Mesenchymal stem cell (in vitro differentiated cells and primary cell): ENCODE data around the gene FBP1.

Experiments used
- DNase-seq: peaks from one replicate; pipeline ENCODE4 v3.0.0-alpha.2; 2013
- H2AFZ ChIP-seq: one replicate; pipeline ENCODE4 v1.6.1; 2013; ENCODE audit warnings: low read depth, mild to moderate bottlenecking, control low read depth, inconsistent platforms, low read length, moderate library complexity
- H2AK5ac ChIP-seq: 2 replicates; pipeline ENCODE4 v1.6.1; 2013; ENCODE audit warnings: low read length, moderate library complexity, mild to moderate bottlenecking, inconsistent platforms; ENCODE audit not compliant: severe bottlenecking
- H2BK120ac ChIP-seq: one replicate; pipeline ENCODE4 v1.6.1; 2013; ENCODE audit warnings: low read depth, mild to moderate bottlenecking, inconsistent platforms, low read length, moderate library complexity
- H2BK12ac ChIP-seq, 2 experiments: one replicate each; pipeline ENCODE4 v1.6.1; 2013; ENCODE audit warnings: inconsistent platforms in 2 of 2, low read length in 2 of 2, mild to moderate bottlenecking in 2 of 2, moderate library complexity in 2 of 2, control low read depth in 1 of 2
- H2BK15ac ChIP-seq: one replicate; pipeline ENCODE4 v1.6.1; 2013; ENCODE audit warnings: mild to moderate bottlenecking, low read depth, inconsistent platforms; ENCODE audit not compliant: poor library complexity, severe bottlenecking
- H2BK5ac ChIP-seq: 2 replicates; pipeline ENCODE4 v1.6.1; 2013; ENCODE audit warnings: low read depth, mild to moderate bottlenecking, low read length, control low read depth, inconsistent platforms; ENCODE audit not compliant: poor library complexity, severe bottlenecking
- H3K14ac ChIP-seq, 2 experiments: one replicate each; pipeline ENCODE4 v1.6.1; 2013; ENCODE audit warnings: inconsistent platforms in 2 of 2, low read length in 2 of 2, control low read depth in 1 of 2, mild to moderate bottlenecking in 1 of 2, moderate library complexity in 1 of 2
- H3K18ac ChIP-seq, 2 experiments: one replicate each; pipeline ENCODE4 v1.6.1; 2013; ENCODE audit warnings: inconsistent platforms in 2 of 2, low read length in 2 of 2, control low read depth in 1 of 2, low read depth in 1 of 2, mild to moderate bottlenecking in 1 of 2
- H3K23ac ChIP-seq, 2 experiments: one replicate each; pipeline ENCODE4 v1.6.1; 2013; ENCODE audit warnings: inconsistent platforms in 2 of 2, low read length in 2 of 2, mild to moderate bottlenecking in 2 of 2, moderate library complexity in 2 of 2, control low read depth in 1 of 2
- H3K27ac ChIP-seq: 2 replicates; pipeline ENCODE4 v1.5.1; 2013; ENCODE audit warnings: mild to moderate bottlenecking, moderate library complexity, low read length, control low read depth, inconsistent platforms; ENCODE audit not compliant: poor library complexity, severe bottlenecking
- H3K27me3 ChIP-seq, 2 experiments: 2 replicates each; pipeline versions ENCODE4 v1.6.1 to v1.7.0; 2013; ENCODE audit warnings: low read length in 2 of 2, mild to moderate bottlenecking in 2 of 2, moderate library complexity in 2 of 2, control low read depth in 1 of 2, inconsistent platforms in 1 of 2; ENCODE audit not compliant: control insufficient read depth in 1 of 2, insufficient read depth in 1 of 2
- H3K36me3 ChIP-seq, 2 experiments: 2 replicates each; pipeline versions ENCODE4 v1.6.1 to v1.7.0; 2013; ENCODE audit warnings: low read length in 2 of 2, control low read depth in 1 of 2, inconsistent platforms in 1 of 2, low read depth in 1 of 2, mild to moderate bottlenecking in 1 of 2; ENCODE audit not compliant: insufficient read depth in 2 of 2, control insufficient read depth in 1 of 2
- H3K4ac ChIP-seq, 2 experiments: one replicate each; pipeline ENCODE4 v1.6.1; 2013; ENCODE audit warnings: inconsistent platforms in 2 of 2, low read length in 2 of 2, mild to moderate bottlenecking in 2 of 2, moderate library complexity in 2 of 2, control low read depth in 1 of 2, low read depth in 1 of 2
- H3K4me1 ChIP-seq: 2 replicates; pipeline ENCODE4 v1.6.1; 2013; ENCODE audit warnings: low read depth, low read length, control low read depth; ENCODE audit not compliant: control insufficient read depth, insufficient read depth
- H3K4me2 ChIP-seq: 2 replicates; pipeline ENCODE4 v1.6.1; 2013; ENCODE audit warnings: low read length, mild to moderate bottlenecking, inconsistent platforms; ENCODE audit not compliant: poor library complexity, severe bottlenecking
- H3K4me3 ChIP-seq, 2 experiments: 2 replicates each; pipeline versions ENCODE4 v1.5.1 to v1.7.0; 2013; ENCODE audit warnings: low read length in 2 of 2, mild to moderate bottlenecking in 2 of 2, control low read depth in 1 of 2, low read depth in 1 of 2; ENCODE audit not compliant: insufficient read depth in 1 of 2
- H3K79me1 ChIP-seq: replicated peaks from 2 replicates; pipeline ENCODE4 v1.6.1; 2013; ENCODE audit warnings: mild to moderate bottlenecking, control low read depth, low read length, inconsistent platforms; ENCODE audit not compliant: poor library complexity, severe bottlenecking
- H3K9ac ChIP-seq: 2 replicates; pipeline ENCODE4 v1.7.0; 2013; ENCODE audit warnings: mild to moderate bottlenecking, low read length, moderate library complexity
- H3K9me3 ChIP-seq: 2 replicates; pipeline ENCODE4 v1.7.0; 2013; ENCODE audit warnings: mild to moderate bottlenecking, low read length; ENCODE audit not compliant: control insufficient read depth
- H4K8ac ChIP-seq: one replicate; pipeline ENCODE4 v1.6.1; 2013; ENCODE audit warnings: inconsistent platforms, mild to moderate bottlenecking, low read length, moderate library complexity
- H4K91ac ChIP-seq: one replicate; pipeline ENCODE4 v1.6.1; 2013; ENCODE audit warnings: mild to moderate bottlenecking, low read length, inconsistent platforms
- WGBS: methylation state at CpG from one replicate; pipeline ENCODE4 v1.1.7; 2013; ENCODE audit warnings: mixed read lengths; 5-methylcytosine and 5-hydroxymethylcytosine counted together

Gene FBP1

GRCh38 chr9:94656200-94656599, 16.9 kb upstream of the FBP1 start:
- H2BK120ac ChIP-seq, result no peak overlapping the region
- H3K4me1 ChIP-seq, result no peaks in the 10 kb centered on the region
- H3K27ac ChIP-seq, result no peak overlapping the region
- H3K79me1 ChIP-seq, result no peaks in the 10 kb centered on the region
- no peak overlapping the region for H2BK5ac ChIP-seq
- H3K4ac ChIP-seq, result no peak overlapping the region
- no peak overlapping the region for H2BK12ac ChIP-seq
- no peak overlapping the region for H4K91ac ChIP-seq
- H3K23ac ChIP-seq, result no peak overlapping the region
- no peak overlapping the region for H2AK5ac ChIP-seq
- no peak overlapping the region for H3K18ac ChIP-seq
- no peak overlapping the region for H2BK15ac ChIP-seq
- WGBS, result 54% methylated on average over 6 of the region's 6 CpGs
- no peak overlapping the region for H2AFZ ChIP-seq
- H3K14ac ChIP-seq, result no peak overlapping the region
- H3K36me3 ChIP-seq, result no peaks in the 10 kb centered on the region
- peaks cover 31 to 33% of the 10 kb centered on the region in 2 experiments for H3K27me3 ChIP-seq
- peak overlapping the region; percentile 31 for H3K9ac ChIP-seq
- H3K4me2 ChIP-seq, result no peak overlapping the region
- H3K4me3 ChIP-seq, result peak overlapping the region in 1 of 2 experiments; percentile 36
- H4K8ac ChIP-seq, result no peak overlapping the region
- H3K9me3 ChIP-seq, result no peaks in the 10 kb centered on the region
- DNase-seq, result no peak

DNA sequence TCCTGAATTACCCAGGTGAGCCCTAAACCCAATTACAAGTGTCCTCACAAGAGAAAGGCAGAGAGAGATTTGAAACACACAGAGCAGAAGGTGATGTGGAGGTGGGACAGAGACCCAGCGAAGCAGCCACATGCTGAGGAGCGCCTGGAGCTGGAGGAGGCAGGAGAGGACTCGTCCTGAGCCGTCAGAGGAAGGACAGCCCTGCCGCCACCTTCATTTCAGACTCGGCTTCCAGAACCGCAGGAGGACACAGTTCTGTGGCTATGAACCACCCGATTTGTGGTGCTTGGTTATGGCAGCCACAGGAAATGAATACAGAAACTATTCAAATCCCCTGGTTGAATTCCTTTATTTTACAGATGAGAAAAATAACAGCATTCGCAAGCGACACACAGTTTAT, 16.4 kb upstream of the FBP1 start:
- DNase-seq, result no peak
- H3K27me3 ChIP-seq, result peaks cover 31 to 33% of the 10 kb centered on the region in 2 experiments
- peak overlapping the region; percentile 31 for H3K9ac ChIP-seq
- no peak overlapping the region for H2BK5ac ChIP-seq
- H3K4ac ChIP-seq, result no peak overlapping the region
- no peak overlapping the region for H3K18ac ChIP-seq
- no peaks in the 10 kb centered on the region for H3K9me3 ChIP-seq
- no peak overlapping the region for H2BK15ac ChIP-seq
- no peak overlapping the region for H3K23ac ChIP-seq
- no peaks in the 10 kb centered on the region for H3K36me3 ChIP-seq
- no peak overlapping the region for H2AFZ ChIP-seq
- H3K79me1 ChIP-seq, result no peaks in the 10 kb centered on the region
- H3K4me3 ChIP-seq, result peak overlapping the region in 1 of 2 experiments; percentile 36
- H2AK5ac ChIP-seq, result no peak overlapping the region
- no peak overlapping the region for H3K14ac ChIP-seq
- no peak overlapping the region for H2BK120ac ChIP-seq
- no peak overlapping the region for H3K4me2 ChIP-seq
- 84% methylated on average over 10 of the region's 10 CpGs for WGBS
- H2BK12ac ChIP-seq, result no peak overlapping the region
- H4K91ac ChIP-seq, result no peak overlapping the region
- no peaks in the 10 kb centered on the region for H3K4me1 ChIP-seq
- H3K27ac ChIP-seq, result no peak overlapping the region
- no peak overlapping the region for H4K8ac ChIP-seq

DNA sequence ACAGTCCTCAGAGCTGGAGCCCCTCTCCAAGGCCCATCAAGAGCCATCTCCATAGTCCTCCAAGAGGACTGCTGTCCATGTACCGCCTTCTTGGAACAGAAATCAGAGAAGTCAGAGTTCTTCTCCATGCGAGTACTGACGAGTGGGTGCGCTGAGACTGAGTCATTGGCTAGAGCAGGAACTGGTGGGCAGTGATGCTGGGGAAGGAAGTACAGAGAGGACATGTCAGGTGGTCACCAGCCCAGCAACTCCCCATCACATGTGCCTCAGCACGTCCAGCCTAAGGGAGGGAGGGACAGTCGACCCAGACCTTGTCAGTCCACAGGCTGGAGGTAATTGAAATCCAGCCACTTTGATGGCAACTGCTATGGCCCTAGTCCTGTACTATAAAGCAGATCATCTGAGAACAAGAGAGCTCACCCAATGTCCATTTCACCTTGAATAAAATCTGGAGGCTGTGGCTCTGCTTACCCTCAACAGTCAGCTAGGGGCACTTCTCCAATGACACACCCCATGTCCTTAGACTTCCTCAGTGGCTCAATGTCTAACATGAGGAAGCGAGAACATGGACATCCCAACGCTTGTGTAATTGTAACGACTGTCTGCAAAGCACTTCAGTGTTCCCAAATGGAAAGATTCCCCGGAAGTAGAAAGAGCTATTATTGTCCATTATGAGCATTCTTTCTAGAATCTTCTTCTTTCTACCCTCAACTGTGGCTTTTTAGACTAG, 15.0 kb upstream of the FBP1 start:
- Histone ChIP-seq H3K18ac (no peak overlapping the region), H3K14ac (peak overlapping the region in 1 of 2 experiments; percentile 1), H3K9ac (no peak overlapping the region), H3K4me3 (no peak overlapping the region), H3K23ac (no peak overlapping the region), H3K9me3 (no peaks in the 10 kb centered on the region), H2BK120ac (no peak overlapping the region), H2AK5ac (no peak overlapping the region), H4K8ac (no peak overlapping the region), H3K36me3 (no peaks in the 10 kb centered on the region), H2AFZ (no peak overlapping the region), H3K4me2 (no peak overlapping the region), H2BK12ac (no peak overlapping the region), H3K27ac (no peak overlapping the region), H2BK5ac (no peak overlapping the region), H2BK15ac (no peak overlapping the region), H3K27me3 (peaks cover 31 to 33% of the 10 kb centered on the region in 2 experiments), H4K91ac (no peak overlapping the region), H3K4me1 (peaks cover 4% of the 10 kb centered on the region), H3K4ac (no peak overlapping the region), H3K79me1 (no peaks in the 10 kb centered on the region)
- DNase-seq, result no peak
- 91% methylated on average over 10 of the region's 10 CpGs for WGBS

DNA sequence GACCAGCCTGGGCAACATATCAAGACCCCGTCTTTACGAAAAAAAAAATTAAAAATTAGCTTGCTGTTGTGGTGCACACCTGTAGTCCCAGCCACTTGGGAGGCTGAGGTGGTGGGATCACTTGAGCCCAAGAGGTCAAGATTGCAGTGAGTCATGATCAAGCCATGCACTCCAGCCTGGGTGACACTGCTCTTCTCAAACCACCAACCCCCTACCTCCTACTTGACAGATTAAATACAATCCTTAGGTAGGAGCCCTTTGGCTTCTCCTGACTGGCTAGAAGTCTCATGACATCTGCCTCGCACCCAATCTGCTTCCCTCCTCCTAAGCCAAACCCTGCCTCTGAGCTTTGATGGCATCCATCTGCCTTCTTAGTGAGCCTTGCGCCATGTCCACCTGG, 11.6 kb upstream of the FBP1 start:
- H3K4ac ChIP-seq, result no peak overlapping the region

More for the DNA sequence above, 11.6 kb upstream of the FBP1 start:
- H2AFZ ChIP-seq, result no peak overlapping the region
- 93% methylated on average over 4 of the region's 4 CpGs for WGBS
- no peak overlapping the region for H3K4me2 ChIP-seq
- no peak overlapping the region for H4K8ac ChIP-seq
- H4K91ac ChIP-seq, result no peak overlapping the region
- no peak overlapping the region for H3K4me3 ChIP-seq
- peaks cover 16 to 20% of the 10 kb centered on the region in 2 experiments for H3K27me3 ChIP-seq
- no peak overlapping the region for H2BK15ac ChIP-seq
- H3K14ac ChIP-seq, result no peak overlapping the region
- no peaks in the 10 kb centered on the region for H3K79me1 ChIP-seq
- no peak overlapping the region for H2BK120ac ChIP-seq
- H2BK5ac ChIP-seq, result no peak overlapping the region
- no peak overlapping the region for H3K18ac ChIP-seq
- DNase-seq, result no peak
- H3K4me1 ChIP-seq, result peaks cover 8% of the 10 kb centered on the region
- H3K9ac ChIP-seq, result no peak overlapping the region
- no peaks in the 10 kb centered on the region for H3K9me3 ChIP-seq
- H3K23ac ChIP-seq, result no peak overlapping the region
- no peak overlapping the region for H3K27ac ChIP-seq
- H2BK12ac ChIP-seq, result no peak overlapping the region
- no peak overlapping the region for H2AK5ac ChIP-seq
- no peaks in the 10 kb centered on the region for H3K36me3 ChIP-seq
